GM12873 (cell line): ENCODE results near the gene ZNF689.
A peak's percentile ranks its signal among the peaks of the same experiment; 100 is the strongest.

Experiments used
- CTCF ChIP-seq: IDR thresholded peaks from 2 replicates; pipeline ENCODE4 v1.5.1; 2012; ENCODE audit warnings: low read depth, mild to moderate bottlenecking, moderate library complexity, low read length, control low read depth; ENCODE audit not compliant: insufficient read depth; ENCODE audit errors: missing control alignments

Gene ZNF689

GRCh38 chr16:30645727-30646126 lies 35.5 kb upstream of the ZNF689 start:
- no peak for TF ChIP-seq CTCF

DNA sequence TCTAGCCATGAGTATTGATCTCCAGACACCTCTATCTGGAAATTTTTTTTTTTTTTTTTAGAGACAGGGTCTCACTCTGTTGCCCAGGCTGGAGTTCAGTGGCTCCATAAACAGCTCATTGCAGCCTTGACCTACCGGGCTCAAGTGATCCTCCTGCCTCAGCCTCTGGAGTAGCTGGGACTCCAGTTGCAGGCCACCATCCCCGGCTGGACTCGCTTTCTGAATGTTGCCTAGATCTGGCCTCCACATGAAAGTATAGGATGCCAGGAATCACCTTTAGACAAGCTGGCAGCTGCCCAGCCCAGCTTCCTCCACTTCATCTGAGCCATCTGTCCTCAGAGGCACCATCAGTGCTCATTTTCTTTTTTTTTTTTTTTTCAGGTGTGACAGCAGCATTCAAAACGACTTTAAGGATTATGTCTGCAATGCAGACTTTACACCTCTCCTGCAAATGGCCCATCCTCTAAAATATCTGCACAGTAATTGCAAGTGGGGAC lies 34.2 kb upstream of the ZNF689 start:
- TF ChIP-seq CTCF = no peak

DNA sequence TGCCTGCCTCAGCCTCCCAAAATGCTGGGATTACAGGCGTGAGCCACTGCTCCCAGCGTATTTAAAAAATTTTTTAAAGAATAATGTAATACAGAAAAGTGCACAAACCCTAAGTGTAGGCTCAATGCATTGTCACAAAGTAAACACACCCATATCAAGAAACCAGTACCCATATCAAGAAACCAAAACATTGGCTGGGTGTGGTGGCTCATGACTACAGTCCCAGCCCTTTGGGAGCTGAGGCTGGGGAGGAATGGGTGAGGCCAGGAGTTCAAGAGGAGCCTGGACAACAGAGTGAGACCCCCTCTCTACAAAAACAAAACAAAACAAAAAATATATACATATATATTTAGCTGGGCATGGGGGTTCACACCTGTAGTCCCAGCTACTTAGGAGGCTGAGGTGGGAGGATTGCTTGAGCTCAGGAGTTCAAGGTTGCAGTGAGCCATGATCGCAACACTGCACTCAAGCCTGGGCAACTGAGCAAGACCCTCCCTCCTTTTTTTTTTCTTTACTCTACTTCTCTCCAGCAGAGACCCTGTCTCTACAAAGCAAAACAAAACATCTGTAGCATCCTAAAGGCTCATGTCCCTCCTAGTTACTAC lies 31.3 kb upstream of the ZNF689 start:
- TF ChIP-seq CTCF = no peak

GRCh38 chr16:30637944-30638343 lies 27.8 kb upstream of the ZNF689 start:
- TF ChIP-seq CTCF = peak; percentile 66

DNA sequence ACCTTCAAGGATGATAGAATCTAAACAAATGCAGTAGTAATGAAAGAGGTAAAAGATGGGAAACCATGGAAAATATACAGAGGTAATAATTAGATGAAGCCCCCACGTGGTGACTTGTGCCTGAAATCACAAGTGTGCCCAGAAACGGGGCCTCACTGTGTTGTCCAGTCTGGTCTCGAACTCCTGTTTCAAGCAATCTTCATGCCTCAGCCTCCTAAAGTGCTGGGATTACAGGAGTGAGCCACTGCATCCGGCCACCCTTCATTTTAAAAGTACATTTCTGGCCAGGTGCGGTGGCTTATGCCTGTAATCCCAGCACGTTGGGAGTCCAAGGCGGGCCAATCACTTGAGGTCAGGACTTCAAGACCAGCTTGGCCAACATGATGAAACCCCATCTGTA lies 26.4 kb upstream of the ZNF689 start:
- no peak for TF ChIP-seq CTCF

DNA sequence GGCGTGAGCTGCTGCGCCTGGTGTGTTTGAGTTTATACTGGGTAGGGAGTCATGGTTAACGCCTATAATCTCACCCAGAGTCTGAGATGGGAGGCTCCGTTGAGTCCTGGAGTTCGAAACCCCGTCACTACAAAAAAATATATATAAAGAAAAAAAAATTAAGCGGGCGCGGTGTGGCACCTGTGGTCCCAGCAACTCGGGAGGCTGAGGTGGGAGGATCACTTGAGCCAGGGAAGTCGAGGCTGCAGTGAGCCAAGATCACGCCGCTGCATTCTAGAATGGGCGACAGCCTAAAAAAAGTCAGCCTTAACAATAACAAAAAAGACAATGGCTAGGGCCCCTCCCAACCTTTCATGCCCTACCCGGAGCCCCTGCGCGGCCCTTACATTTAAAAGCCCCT lies 23.3 kb upstream of the ZNF689 start:
- no peak for TF ChIP-seq CTCF

DNA sequence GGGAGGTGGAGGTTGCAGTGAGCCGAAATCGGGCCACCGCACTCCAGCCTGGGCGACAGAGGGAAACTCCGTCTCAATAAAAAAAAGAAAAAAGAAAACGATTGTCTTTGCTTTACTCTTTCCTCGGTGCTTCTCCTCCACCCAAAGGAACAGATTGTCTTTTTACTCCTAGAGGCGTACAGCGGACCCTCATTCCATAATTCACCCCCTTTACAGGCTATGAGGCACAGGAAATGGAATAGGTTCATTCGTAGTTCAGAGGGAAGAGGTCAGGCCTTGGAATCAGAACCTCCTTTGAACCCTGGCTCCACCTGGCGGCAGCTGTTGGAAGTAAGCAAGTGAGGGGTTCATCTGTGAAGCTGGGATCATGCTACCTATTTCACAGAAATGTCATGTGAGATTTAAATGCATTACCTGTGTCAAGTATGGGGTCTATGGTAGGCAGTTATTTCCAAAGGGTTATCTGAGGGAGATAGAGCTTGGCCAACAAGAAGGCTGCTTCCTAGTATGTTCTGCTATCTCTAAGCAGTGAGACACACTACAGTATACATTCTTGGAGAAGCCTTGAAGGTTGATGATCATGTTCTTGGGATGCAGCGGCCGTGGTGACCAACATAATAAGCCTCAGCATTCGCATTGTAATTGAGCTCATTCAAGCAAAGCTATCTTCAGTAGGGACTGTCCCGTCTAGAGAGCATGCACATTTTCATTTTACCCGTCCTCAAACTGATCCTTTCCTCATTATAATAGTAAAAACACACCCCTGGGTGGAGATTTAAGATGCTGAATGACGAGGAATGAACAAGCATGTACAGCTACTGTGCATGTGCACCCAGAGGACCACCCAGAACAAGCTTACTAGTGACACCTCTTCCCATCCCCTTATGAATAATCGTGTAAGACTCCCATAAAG lies 18.7 kb upstream of the ZNF689 start:
- peak; percentile 96 for TF ChIP-seq CTCF
